Measurements from ENCODE around the gene RND3. TPM values are rescaled to one million over a fixed set of nuclear protein-coding genes. Genes with fewer than 3 reads are reported as not detected.

RND3 gene
- total and polyA plus RNA-seq, 2 donors (not counting 1 experiment from before 2014, with no cell fraction given) = not detected

- no peak overlapping the region for H2AFZ ChIP-seq (ENCODE audit: insufficient read depth, low read depth, low read length, poor library complexity, severe bottlenecking)
- H3K27me3 ChIP-seq (replicated peaks in 1 of 4; ENCODE audit: control extremely low read depth in 1 of 4, control insufficient read depth in 3 of 4, insufficient read depth in 4 of 4, low read length in 3 of 4) = no peaks in the 10 kb centered on the region
- H3K27ac ChIP-seq (ENCODE audit: low read length in 2 of 2) = no peak overlapping the region
- Mint-ChIP-seq H3K27ac (no peak overlapping the region), H3K9me3 (ENCODE audit: insufficient read depth) (peaks cover 2% of the 10 kb centered on the region), H3K4me3 (no peak overlapping the region), H3K4me1 (no peaks in the 10 kb centered on the region), H3K27me3 (no peaks in the 10 kb centered on the region)
- H3K4me1 ChIP-seq (ENCODE audit: control insufficient read depth in 2 of 2, insufficient read depth in 2 of 2, low read length in 2 of 2) = no peaks in the 10 kb centered on the region
- no peaks in the 10 kb centered on the region for H4K20me1 ChIP-seq (ENCODE audit: control insufficient read depth, insufficient read depth, low read length, poor library complexity, severe bottlenecking)
- no peaks in the 10 kb centered on the region for H3K36me3 ChIP-seq (replicated peaks in 1 of 2; ENCODE audit: control extremely low read depth in 1 of 2, control insufficient read depth in 1 of 2, extremely low read depth in 1 of 2, insufficient read depth in 2 of 2, low read length in 1 of 2)
- WGBS (ENCODE audit: insufficient coverage) = no CpG with 5 or more reads among the region's 2 CpGs
- no peaks in the 10 kb centered on the region for H3K79me2 ChIP-seq (ENCODE audit: control insufficient read depth, insufficient read depth, low read length)
- H3K4me2 ChIP-seq (replicated peaks; ENCODE audit: low read depth, low read length, poor library complexity, severe bottlenecking) = no peak overlapping the region
- ChIA-PET POLR2A (no interaction called here), CTCF (no interaction called here)
- no peak overlapping the region for H3K4me3 ChIP-seq (ENCODE audit: control extremely low read depth in 1 of 5, extremely low read depth in 1 of 5, insufficient read depth in 1 of 5, low read depth in 2 of 5, low read length in 4 of 5)
- ATAC-seq (ENCODE audit: low read depth) (no peak), DNase-seq (no peak)
- intact Hi-C loops (cut with micrococcal nuclease) = no loop called here
- no peak overlapping the region for H3K9ac ChIP-seq (ENCODE audit: low read length)
- H3K9me3 ChIP-seq (ENCODE audit: control extremely low read depth in 1 of 3, control insufficient read depth in 2 of 3, insufficient read depth in 1 of 3, low read length in 2 of 3) = no peaks in the 10 kb centered on the region
- TF ChIP-seq EZH2 (IDR thresholded peaks at IDR 0.05; ENCODE audit: borderline replicate concordance, insufficient read depth, low read depth, low read length, poor library complexity, severe bottlenecking) = no peak
- TF ChIP-seq, protein P1, sequence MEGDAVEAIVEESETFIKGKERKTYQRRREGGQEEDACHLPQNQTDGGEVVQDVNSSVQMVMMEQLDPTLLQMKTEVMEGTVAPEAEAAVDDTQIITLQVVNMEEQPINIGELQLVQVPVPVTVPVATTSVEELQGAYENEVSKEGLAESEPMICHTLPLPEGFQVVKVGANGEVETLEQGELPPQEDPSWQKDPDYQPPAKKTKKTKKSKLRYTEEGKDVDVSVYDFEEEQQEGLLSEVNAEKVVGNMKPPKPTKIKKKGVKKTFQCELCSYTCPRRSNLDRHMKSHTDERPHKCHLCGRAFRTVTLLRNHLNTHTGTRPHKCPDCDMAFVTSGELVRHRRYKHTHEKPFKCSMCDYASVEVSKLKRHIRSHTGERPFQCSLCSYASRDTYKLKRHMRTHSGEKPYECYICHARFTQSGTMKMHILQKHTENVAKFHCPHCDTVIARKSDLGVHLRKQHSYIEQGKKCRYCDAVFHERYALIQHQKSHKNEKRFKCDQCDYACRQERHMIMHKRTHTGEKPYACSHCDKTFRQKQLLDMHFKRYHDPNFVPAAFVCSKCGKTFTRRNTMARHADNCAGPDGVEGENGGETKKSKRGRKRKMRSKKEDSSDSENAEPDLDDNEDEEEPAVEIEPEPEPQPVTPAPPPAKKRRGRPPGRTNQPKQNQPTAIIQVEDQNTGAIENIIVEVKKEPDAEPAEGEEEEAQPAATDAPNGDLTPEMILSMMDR (IDR thresholded peaks at IDR 0.05) = no peak
These were observed 44.1 kb upstream of the RND3 start for GRCh38 chr2:150531591-150531990.

DNA sequence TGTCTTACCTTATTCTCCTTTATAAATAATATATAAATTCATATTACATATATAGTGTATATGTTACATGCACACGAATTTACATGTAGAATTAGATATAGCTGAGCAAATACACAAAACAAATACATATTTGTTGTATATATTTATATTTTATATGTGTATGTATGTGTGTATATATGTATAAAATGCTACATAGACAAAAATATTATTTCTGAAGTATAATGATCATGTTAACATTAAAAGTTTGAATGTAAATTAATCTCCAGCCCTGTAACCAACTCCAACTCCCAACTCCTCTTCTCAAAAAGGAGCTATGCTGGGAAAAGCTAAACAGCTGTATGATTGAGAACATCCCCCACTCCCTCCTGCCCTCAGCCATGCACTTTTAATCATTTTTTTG lies 42.7 kb upstream of the RND3 start:
- Mint-ChIP-seq H3K27ac (no peak overlapping the region), H3K4me3 (no peak overlapping the region), H3K4me1 (no peaks in the 10 kb centered on the region), H3K27me3 (no peaks in the 10 kb centered on the region), H3K9me3 (ENCODE audit: insufficient read depth) (no peaks in the 10 kb centered on the region)
- Histone ChIP-seq H3K4me2 (replicated peaks; ENCODE audit: low read depth, low read length, poor library complexity, severe bottlenecking) (no peak overlapping the region), H3K9me3 (ENCODE audit: control extremely low read depth in 1 of 3, control insufficient read depth in 2 of 3, insufficient read depth in 1 of 3, low read length in 2 of 3) (no peaks in the 10 kb centered on the region), H2AFZ (ENCODE audit: insufficient read depth, low read depth, low read length, poor library complexity, severe bottlenecking) (no peak overlapping the region), H3K4me3 (ENCODE audit: control extremely low read depth in 1 of 5, extremely low read depth in 1 of 5, insufficient read depth in 1 of 5, low read depth in 2 of 5, low read length in 4 of 5) (no peak overlapping the region), H3K27me3 (replicated peaks in 1 of 4; ENCODE audit: control extremely low read depth in 1 of 4, control insufficient read depth in 3 of 4, insufficient read depth in 4 of 4, low read length in 3 of 4) (no peaks in the 10 kb centered on the region), H3K4me1 (ENCODE audit: control insufficient read depth in 2 of 2, insufficient read depth in 2 of 2, low read length in 2 of 2) (no peaks in the 10 kb centered on the region), H4K20me1 (ENCODE audit: control insufficient read depth, insufficient read depth, low read length, poor library complexity, severe bottlenecking) (no peaks in the 10 kb centered on the region), H3K79me2 (ENCODE audit: control insufficient read depth, insufficient read depth, low read length) (no peaks in the 10 kb centered on the region), H3K36me3 (replicated peaks in 1 of 2; ENCODE audit: control extremely low read depth in 1 of 2, control insufficient read depth in 1 of 2, extremely low read depth in 1 of 2, insufficient read depth in 2 of 2, low read length in 1 of 2) (no peaks in the 10 kb centered on the region), H3K9ac (ENCODE audit: low read length) (no peak overlapping the region), H3K27ac (ENCODE audit: low read length in 2 of 2) (no peak overlapping the region)
- WGBS (ENCODE audit: insufficient coverage) = no CpG with 5 or more reads among the region's 1 CpG
- intact Hi-C loops (cut with micrococcal nuclease) = no loop called here
- ATAC-seq (ENCODE audit: low read depth) (no peak), DNase-seq (no peak)
- ChIA-PET CTCF (no interaction called here), POLR2A (no interaction called here)
- TF ChIP-seq, protein P1 (IDR thresholded peaks at IDR 0.05) = no peak
- no peak for TF ChIP-seq EZH2 (IDR thresholded peaks at IDR 0.05; ENCODE audit: borderline replicate concordance, insufficient read depth, low read depth, low read length, poor library complexity, severe bottlenecking)
